Measurements from ENCODE around the gene LENEP.
A peak's percentile ranks its signal among the peaks of the same experiment; 100 is the strongest.

The LENEP gene

GRCh38 chr1:154961207-154962155, 31.9 kb upstream of the LENEP start, which contains the start of gene PYGO2:
PYGO2 (minus strand) TSS chr1:154961782; CDS start chr1:154961576, 206 bp downstream.
- peak; percentile 82 for DNase-seq

- DNase-seq: no peak
Observed at GRCh38 chr1:154962156-154962749, 31.1 kb upstream of the LENEP start.

- no peak for DNase-seq
Observed at GRCh38 chr1:154962795-154963330, 30.5 kb upstream of the LENEP start.

GRCh38 chr1:154963643-154964042, 29.7 kb upstream of the LENEP start:
- DNase-seq: no peak

- no peak for DNase-seq
Observed at GRCh38 chr1:154964359-154964758, 29.0 kb upstream of the LENEP start.

GRCh38 chr1:154966111-154966510, 27.3 kb upstream of the LENEP start:
- no peak for DNase-seq

GRCh38 chr1:154967331-154967950, 25.9 kb upstream of the LENEP start:
- no peak for DNase-seq

- DNase-seq: no peak
Observed at GRCh38 chr1:154968731-154969130, 24.7 kb upstream of the LENEP start.

- no peak for DNase-seq
Observed at GRCh38 chr1:154969246-154969645, 24.1 kb upstream of the LENEP start.

- no peak for DNase-seq
Observed at GRCh38 chr1:154969860-154970452, 23.4 kb upstream of the LENEP start.

GRCh38 chr1:154970631-154971340, 22.6 kb upstream of the LENEP start, which contains the start of gene SHC1:
SHC1 (minus strand) TSS chr1:154970747; CDS start chr1:154970526, 221 bp downstream.
- DNase-seq: peak; percentile 55

- no peak for DNase-seq
Observed at GRCh38 chr1:154971341-154971998, 21.9 kb upstream of the LENEP start.

- DNase-seq: no peak
Observed at GRCh38 chr1:154972213-154972516, 21.2 kb upstream of the LENEP start.

- DNase-seq: no peak
Observed at GRCh38 chr1:154972517-154973343, 20.7 kb upstream of the LENEP start.

GRCh38 chr1:154973344-154974101, 19.9 kb upstream of the LENEP start:
- peak; percentile 97 for DNase-seq

GRCh38 chr1:154974102-154974807, 19.1 kb upstream of the LENEP start, which contains the start of gene CKS1B:
CKS1B (plus strand) TSS chr1:154974681; CDS start chr1:154974746, 65 bp downstream.
- DNase-seq: peak; percentile 97

GRCh38 chr1:154974808-154975408, 18.5 kb upstream of the LENEP start:
- DNase-seq: peak; percentile 96

GRCh38 chr1:154975409-154976059, 17.9 kb upstream of the LENEP start:
- peak; percentile 61 for DNase-seq
